B cell (primary cell): ENCODE data around the gene NATD1. TPM values are rescaled to one million over a fixed set of nuclear protein-coding genes. Genes with fewer than 3 reads are reported as not detected.

Source experiments
- ATAC-seq: fragments of 200-7000 bp; cut with Tn5 transposase; one replicate; pipeline ENCODE4 v1.10.0; 2021; ENCODE audit warnings: low read depth, mild to moderate bottlenecking, moderate number of reproducible peaks, moderate library complexity
- CTCF ChIA-PET: fragments of 350-600 bp; sonication (Branson Sonifier 250); formaldehyde crosslinking; loops from one replicate; lab custom pipeline; 2021; ENCODE audit warnings: antibody characterized with exemption, inconsistent platforms; lab: Charles Lee
- POLR2A ChIA-PET: fragments of 350-600 bp; sonication (Branson Sonifier 250); formaldehyde crosslinking; loops from one replicate; lab custom pipeline; 2021; ENCODE audit warnings: antibody characterized with exemption; lab: Charles Lee
- DNase-seq: peaks from one replicate; pipeline ENCODE4 v3.0.0; 2013
- H2AFZ ChIP-seq: 2 replicates; pipeline ENCODE4 v1.6.1; 2012; ENCODE audit warnings: mild to moderate bottlenecking, low read depth, low read length; ENCODE audit not compliant: insufficient read depth, poor library complexity, severe bottlenecking
- H3K27ac ChIP-seq, 2 donors: 1 replicate in 1 of 2; 2 replicates in 1 of 2; pipeline ENCODE4 v1.5.1; 2012 to 2013; ENCODE audit warnings: low read length in 2 of 2, mild to moderate bottlenecking in 2 of 2, moderate library complexity in 1 of 2
- H3K27me3 ChIP-seq, 4 experiments: fragments of 200-600 bp in 1 of 4; sonication (generic) in 1 of 4; replicated peaks in 1 of 4; 1 replicate in 2 of 4; 2 replicates in 2 of 4; pipeline versions ENCODE4 v1.6.1 to v1.7.0; 2013 to 2016; ENCODE audit warnings: low read length in 3 of 4, mild to moderate bottlenecking in 2 of 4, mixed read lengths in 1 of 4, moderate library complexity in 1 of 4; ENCODE audit not compliant: insufficient read depth in 4 of 4, control insufficient read depth in 3 of 4; ENCODE audit errors: control extremely low read depth in 1 of 4
- H3K36me3 ChIP-seq, 2 experiments: replicated peaks in 1 of 2; 1 replicate in 1 of 2; 2 replicates in 1 of 2; pipeline versions ENCODE4 v1.6.1 to v1.7.1; 2013; ENCODE audit warnings: low read length in 1 of 2; ENCODE audit not compliant: insufficient read depth in 2 of 2, control insufficient read depth in 1 of 2; ENCODE audit errors: control extremely low read depth in 1 of 2, extremely low read depth in 1 of 2
- H3K4me1 ChIP-seq, 2 donors: fragments of 200-600 bp in 1 of 2; sonication (generic) in 1 of 2; 1 replicate in 1 of 2; 2 replicates in 1 of 2; pipeline versions ENCODE4 v1.5.1 to v1.6.1; 2013 to 2017; ENCODE audit warnings: low read length in 2 of 2; ENCODE audit not compliant: control insufficient read depth in 2 of 2, insufficient read depth in 2 of 2
- H3K4me2 ChIP-seq: replicated peaks from 2 replicates; pipeline ENCODE3; 2012; ENCODE audit warnings: mild to moderate bottlenecking, low read depth, low read length; ENCODE audit not compliant: poor library complexity, severe bottlenecking
- H3K4me3 ChIP-seq, 5 experiments: fragments of 200-600 bp in 1 of 5; sonication (generic) in 1 of 5; 1 replicate in 3 of 5; 2 replicates in 2 of 5; pipeline versions ENCODE4 v1.5.1 to v1.7.0; 2011 to 2016; ENCODE audit warnings: low read length in 4 of 5, mild to moderate bottlenecking in 4 of 5, low read depth in 2 of 5, control low read depth in 1 of 5, moderate library complexity in 1 of 5; ENCODE audit not compliant: insufficient read depth in 1 of 5; ENCODE audit errors: control extremely low read depth in 1 of 5, extremely low read depth in 1 of 5
- H3K79me2 ChIP-seq: fragments of 200-600 bp; sonication (generic); one replicate; pipeline ENCODE4 v1.6.0; 2016; ENCODE audit warnings: low read length; ENCODE audit not compliant: control insufficient read depth, insufficient read depth
- H3K9ac ChIP-seq: fragments of 200-600 bp; sonication (generic); 2 replicates; pipeline ENCODE4 v1.6.1; 2017; ENCODE audit warnings: mild to moderate bottlenecking, low read length, moderate library complexity
- H3K9me3 ChIP-seq, 3 donors: one replicate each; pipeline versions ENCODE4 v1.6.1 to v1.7.1; 2013; ENCODE audit warnings: low read length in 2 of 3; ENCODE audit not compliant: control insufficient read depth in 2 of 3, insufficient read depth in 1 of 3; ENCODE audit errors: control extremely low read depth in 1 of 3
- H4K20me1 ChIP-seq: 2 replicates; pipeline ENCODE4 v1.6.0; 2012; ENCODE audit warnings: mild to moderate bottlenecking, low read length; ENCODE audit not compliant: insufficient read depth, control insufficient read depth, poor library complexity, severe bottlenecking
- H3K27ac Mint-ChIP-seq: one replicate; pipeline ENCODE4 v1.8.0; 2021; ENCODE audit warnings: mixed read lengths
- H3K27me3 Mint-ChIP-seq: one replicate; pipeline ENCODE4 v1.8.0; 2021; ENCODE audit warnings: mixed read lengths
- H3K4me1 Mint-ChIP-seq: one replicate; pipeline ENCODE4 v1.8.0; 2021; ENCODE audit warnings: mixed read lengths
- H3K4me3 Mint-ChIP-seq: one replicate; pipeline ENCODE4 v1.8.0; 2021; ENCODE audit warnings: mixed read lengths
- H3K9me3 Mint-ChIP-seq: one replicate; pipeline ENCODE4 v1.8.0; 2022; ENCODE audit warnings: mixed read lengths; ENCODE audit not compliant: insufficient read depth
- EZH2 ChIP-seq: IDR thresholded peaks from 2 replicates; pipeline ENCODE4 v1.6.1; 2012; ENCODE audit warnings: borderline replicate concordance, low read depth, mild to moderate bottlenecking, moderate library complexity, low read length; ENCODE audit not compliant: insufficient read depth, poor library complexity, severe bottlenecking
- WGBS: methylation state at CpG from one replicate; pipeline ENCODE4 v1.1.5; 2013; ENCODE audit warnings: missing lambda C conversion rate; ENCODE audit not compliant: insufficient coverage; 5-methylcytosine and 5-hydroxymethylcytosine counted together
- intact Hi-C: fragments of 100-400 bp; cut with micrococcal nuclease; formaldehyde crosslinking; loops from one replicate; pipeline ENCODE4 v1.10.0; 2022
- polyA plus RNA-seq: library from polyadenylated mRNA; depleted of rRNA; stranded (reverse); fragments of >200 nt; gene quantifications from 2 replicates; pipeline ENCODE4 v1.2.3, GENCODE V29; 2012
- total RNA-seq, 2 donors: library from RNA; stranded (reverse); fragments of 120-200 nt in 1 of 2; gene quantifications; 1 replicate in 1 of 2; 2 replicates in 1 of 2; pipeline versions ENCODE4 v1.2.3 to v1.2.4, GENCODE V29; 2013 to 2022
- TF ChIP-seq, protein P1 (sequence below): fragments of 200-600 bp; IDR thresholded peaks from one replicate; pipeline ENCODE4 v1.8.0; 2022; ENCODE audit warnings: antibody characterized with exemption, mild to moderate bottlenecking

NATD1 gene
- total and polyA plus RNA-seq, 2 donors (not counting 1 experiment from before 2014, with no cell fraction given), result 2.0 to 6.7 TPM

DNA sequence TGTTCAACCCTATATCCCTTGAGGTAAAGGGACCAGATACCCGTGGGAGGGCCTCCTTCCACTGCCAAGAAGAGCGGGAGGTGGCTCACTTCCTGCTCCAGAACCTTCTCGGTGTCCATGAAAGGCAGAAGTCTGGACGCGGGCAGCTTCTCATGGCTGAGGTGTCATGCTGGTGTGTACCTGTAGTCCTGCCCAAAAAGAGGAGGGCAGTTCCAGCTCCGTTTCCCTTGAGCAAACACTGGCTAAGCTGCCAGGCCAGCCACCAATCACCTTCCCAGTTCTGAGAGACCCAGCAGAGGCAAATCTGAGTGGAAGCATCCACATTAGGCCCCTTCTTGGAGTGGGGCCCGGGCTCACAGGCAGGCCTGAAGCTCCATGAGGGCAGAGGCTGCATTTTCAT is 44.9 kb downstream of the NATD1 start:
- Mint-ChIP-seq H3K9me3 (no peaks in the 10 kb centered on the region), H3K4me3 (no peak overlapping the region), H3K27ac (no peak overlapping the region), H3K27me3 (no peaks in the 10 kb centered on the region), H3K4me1 (peaks cover 47% of the 10 kb centered on the region)
- WGBS, result 100% methylated on average over 5 of the region's 7 CpGs
- TF ChIP-seq, protein P1, sequence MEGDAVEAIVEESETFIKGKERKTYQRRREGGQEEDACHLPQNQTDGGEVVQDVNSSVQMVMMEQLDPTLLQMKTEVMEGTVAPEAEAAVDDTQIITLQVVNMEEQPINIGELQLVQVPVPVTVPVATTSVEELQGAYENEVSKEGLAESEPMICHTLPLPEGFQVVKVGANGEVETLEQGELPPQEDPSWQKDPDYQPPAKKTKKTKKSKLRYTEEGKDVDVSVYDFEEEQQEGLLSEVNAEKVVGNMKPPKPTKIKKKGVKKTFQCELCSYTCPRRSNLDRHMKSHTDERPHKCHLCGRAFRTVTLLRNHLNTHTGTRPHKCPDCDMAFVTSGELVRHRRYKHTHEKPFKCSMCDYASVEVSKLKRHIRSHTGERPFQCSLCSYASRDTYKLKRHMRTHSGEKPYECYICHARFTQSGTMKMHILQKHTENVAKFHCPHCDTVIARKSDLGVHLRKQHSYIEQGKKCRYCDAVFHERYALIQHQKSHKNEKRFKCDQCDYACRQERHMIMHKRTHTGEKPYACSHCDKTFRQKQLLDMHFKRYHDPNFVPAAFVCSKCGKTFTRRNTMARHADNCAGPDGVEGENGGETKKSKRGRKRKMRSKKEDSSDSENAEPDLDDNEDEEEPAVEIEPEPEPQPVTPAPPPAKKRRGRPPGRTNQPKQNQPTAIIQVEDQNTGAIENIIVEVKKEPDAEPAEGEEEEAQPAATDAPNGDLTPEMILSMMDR, result no peak
- no peak for TF ChIP-seq EZH2
- intact Hi-C loops, result no loop called here
- Histone ChIP-seq H3K36me3 (peaks cover 0 to 35% of the 10 kb centered on the region in 2 experiments), H3K9me3 (no peaks in the 10 kb centered on the region), H3K79me2 (peaks cover 97% of the 10 kb centered on the region), H3K4me2 (no peak overlapping the region), H3K27ac (no peak overlapping the region), H3K27me3 (no peaks in the 10 kb centered on the region), H2AFZ (no peak overlapping the region), H3K4me3 (no peak overlapping the region), H3K9ac (no peak overlapping the region), H4K20me1 (peaks cover 90% of the 10 kb centered on the region), H3K4me1 (peaks cover 25 to 27% of the 10 kb centered on the region in 2 donors)
- ATAC-seq (no peak), DNase-seq (no peak)
- ChIA-PET POLR2A (no interaction called here), CTCF (no interaction called here)

DNA sequence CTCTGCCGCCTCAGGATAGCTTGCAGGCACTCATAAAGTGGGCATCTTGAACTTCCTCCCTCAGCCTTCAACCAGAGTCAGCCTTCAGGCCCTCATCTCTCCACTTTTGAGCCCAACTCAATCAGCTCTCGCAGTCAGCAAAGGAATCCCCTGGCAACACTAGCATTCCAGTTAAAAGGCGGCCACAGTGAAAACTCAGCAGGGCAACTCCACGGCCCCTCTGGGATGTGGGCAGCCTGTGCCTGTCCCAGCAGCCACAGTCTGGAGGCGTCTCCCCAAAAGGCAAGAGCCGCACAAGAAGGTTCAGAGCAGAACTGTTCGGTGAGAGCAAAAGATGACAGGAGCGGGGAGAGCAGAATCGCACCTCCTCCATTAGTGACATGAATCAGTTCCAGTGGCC is 48.3 kb downstream of the NATD1 start:
- peaks cover 0 to 22% of the 10 kb centered on the region in 2 experiments for H3K36me3 ChIP-seq

More for the DNA sequence above, 48.3 kb downstream of the NATD1 start:
- H3K4me3 ChIP-seq, result no peak overlapping the region
- Mint-ChIP-seq H3K9me3 (no peaks in the 10 kb centered on the region), H3K27ac (no peak overlapping the region), H3K27me3 (no peaks in the 10 kb centered on the region), H3K4me1 (peaks cover 34% of the 10 kb centered on the region), H3K4me3 (no peak overlapping the region)
- no peak overlapping the region for H3K9ac ChIP-seq
- peaks cover 97% of the 10 kb centered on the region for H3K79me2 ChIP-seq
- no peak for ATAC-seq
- H2AFZ ChIP-seq, result no peak overlapping the region
- 95% methylated on average over 9 of the region's 9 CpGs for WGBS
- intact Hi-C loops, result no loop called here
- CTCF ChIA-PET, result no interaction called here
- no peak overlapping the region for H3K4me2 ChIP-seq
- no peaks in the 10 kb centered on the region for H3K27me3 ChIP-seq
- H3K9me3 ChIP-seq, result no peaks in the 10 kb centered on the region
- TF ChIP-seq, protein P1, result no peak
- no peak for TF ChIP-seq EZH2
- peaks cover 4 to 11% of the 10 kb centered on the region in 2 donors for H3K4me1 ChIP-seq
- no peak overlapping the region for H3K27ac ChIP-seq
- peaks cover 91% of the 10 kb centered on the region for H4K20me1 ChIP-seq
- DNase-seq, result no peak
- POLR2A ChIA-PET, result no interaction called here
